Right ventricle myocardium inferior (tissue), 1 donor: ENCODE data around the gene DDC. TPM values are rescaled to one million over a fixed set of nuclear protein-coding genes. Genes with fewer than 3 reads are reported as not detected.
"Not testable (repeated sequence)": the region's sequence is repeated elsewhere in the genome, so short reads cannot be mapped to it uniquely, and the experiment has no call there.

Experiments
- ATAC-seq: fragments of 200-7000 bp; cut with Tn5 transposase; one replicate; pipeline ENCODE4 v1.9.1; 2020; ENCODE audit warnings: mild to moderate bottlenecking, moderate library complexity
- DNase-seq: peaks from one replicate; pipeline ENCODE4 v3.0.0; 2021; ENCODE audit errors: missing footprints
- intact Hi-C: fragments of 100-400 bp; cut with DNase I; formaldehyde crosslinking; loops from one replicate; pipeline ENCODE4 v1.11.0; 2022
- total RNA-seq: library from RNA; stranded (reverse); fragmentation: NEBNext Ultra II Directional; extraction: Animal tissue kit (Norgen Biotek cat#: 25700); gene quantifications from one replicate; pipeline ENCODE4 v1.2.1, GENCODE V29; 2021
- donor health status: DM: no; HTN: yes; CAD: no; lungs with severe emphysema.

The DDC gene
- total RNA-seq, 1 donor from 2014 or later: not detected

DNA sequence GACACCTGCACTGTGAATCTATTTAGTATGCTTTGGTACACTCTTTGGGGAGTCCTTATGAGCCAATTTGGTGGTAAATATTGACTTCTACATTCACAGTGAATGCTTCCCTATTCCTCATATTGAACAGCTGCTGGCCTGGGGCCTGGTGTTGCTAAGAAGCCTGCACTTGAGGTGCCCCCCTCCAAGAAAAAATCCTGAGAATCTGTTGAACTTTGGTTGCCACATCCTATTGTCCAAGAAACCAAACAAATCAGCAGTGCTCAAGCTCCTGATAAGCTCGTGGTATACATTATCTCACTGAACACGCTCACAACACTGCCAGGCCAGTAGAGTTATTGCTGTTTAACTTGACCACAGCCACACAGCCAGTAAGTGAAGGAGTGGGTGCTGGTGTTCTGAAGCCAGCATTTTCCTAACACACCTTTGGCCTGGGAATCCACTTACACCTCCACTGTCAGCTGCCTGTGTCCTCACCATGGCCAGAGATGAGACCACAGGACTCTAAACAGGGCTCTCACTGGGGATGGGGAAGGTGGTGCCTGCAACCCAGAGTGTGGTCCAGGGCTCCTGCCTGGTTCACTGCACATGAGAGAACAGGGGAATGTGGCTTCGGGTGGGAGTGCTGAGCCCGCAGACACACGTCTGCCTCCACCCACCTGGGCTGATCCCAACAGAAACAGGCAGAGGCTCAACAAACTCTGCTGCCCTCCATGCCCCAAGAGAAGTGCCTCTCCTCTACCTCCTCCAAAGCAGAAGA, 6.7 kb downstream of the DDC start:
- ATAC-seq (no peak), DNase-seq (no peak)
- intact Hi-C loops: no loop called here

DNA sequence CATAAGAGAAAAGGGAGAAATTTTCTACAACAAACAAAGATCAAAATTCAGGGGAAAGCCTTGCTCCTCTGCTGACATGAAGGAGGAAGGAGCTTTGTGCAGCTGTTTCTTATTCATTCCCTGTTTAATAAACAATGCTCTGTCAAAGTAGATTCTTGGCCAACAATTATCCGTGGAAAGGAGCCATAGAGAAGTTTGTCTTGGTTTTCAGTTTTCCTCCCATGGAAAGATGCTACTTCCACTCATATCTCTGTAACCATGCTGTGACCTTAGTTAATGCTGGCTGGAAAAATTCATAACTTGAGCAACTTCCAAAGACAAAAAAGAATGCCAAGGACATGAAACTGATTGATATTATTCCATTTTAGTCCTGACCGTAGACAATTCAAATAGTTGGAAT, 8.1 kb downstream of the DDC start:
- ATAC-seq (no peak), DNase-seq (no peak)

DNA sequence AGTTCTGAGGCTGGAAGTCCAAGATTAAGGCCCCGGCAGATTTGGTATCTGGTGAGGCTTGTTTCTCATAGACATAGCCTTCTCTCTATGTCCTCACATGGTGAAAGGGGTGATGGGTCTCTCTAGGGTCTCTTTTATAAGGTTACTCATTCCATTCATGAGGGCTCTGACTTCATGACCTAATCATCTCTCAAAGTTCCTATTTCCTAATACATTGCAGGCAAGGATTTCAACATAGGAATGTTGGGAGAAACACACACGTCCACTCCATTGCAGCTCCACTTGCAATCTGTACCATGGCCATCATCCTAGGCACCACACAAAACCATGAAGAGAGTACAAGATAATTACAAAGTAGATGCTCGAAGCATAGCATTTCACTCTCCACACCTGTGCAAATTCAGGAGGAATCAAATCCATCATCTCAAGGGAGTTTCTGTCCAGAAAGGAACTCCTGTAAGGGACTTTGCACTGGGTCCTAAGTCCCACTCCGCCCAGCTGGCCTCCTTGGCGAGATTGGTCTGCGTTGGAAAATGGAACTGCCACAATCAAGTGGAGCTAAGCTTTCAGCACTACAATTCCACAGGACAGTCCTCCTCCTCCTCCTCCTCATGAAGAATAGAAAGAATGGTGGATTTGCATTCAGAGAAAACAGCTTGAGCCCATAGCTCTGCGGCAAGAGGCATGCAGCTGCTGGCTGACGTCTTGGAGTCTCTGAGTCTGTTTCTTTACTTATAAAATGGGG, 8.8 kb downstream of the DDC start:
- ATAC-seq (peak; percentile 65), DNase-seq (no peak)
- intact Hi-C loops: no loop called here

More for the DNA sequence above, 8.1 kb downstream of the DDC start:
- intact Hi-C loops: no loop called here

DNA sequence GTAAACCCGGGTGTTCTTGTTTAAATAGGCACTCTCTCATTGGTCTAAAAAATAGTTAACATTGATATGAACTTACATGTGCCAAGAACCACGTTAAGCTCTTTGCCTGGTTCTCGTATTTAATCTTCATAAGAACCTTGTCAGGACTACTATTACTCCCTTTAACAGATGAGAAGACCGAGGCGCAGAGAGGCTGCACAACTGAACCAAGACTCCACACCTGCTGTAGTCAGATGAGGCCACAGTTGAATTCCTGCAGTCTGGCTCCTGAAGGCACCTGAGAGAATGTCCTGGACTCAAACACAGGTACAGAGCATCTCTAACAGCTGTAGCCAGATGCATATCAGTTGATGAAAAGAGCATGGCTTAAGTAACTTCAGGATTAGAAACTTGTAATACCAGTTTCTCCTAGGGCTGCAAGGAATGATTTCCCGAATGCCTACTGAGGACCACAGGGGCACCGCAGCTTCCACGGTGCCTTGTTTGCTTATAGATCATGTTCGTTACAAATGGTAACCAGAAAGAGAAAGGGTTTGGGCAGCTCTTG, 9.5 kb downstream of the DDC start:
- intact Hi-C loops: no loop called here
- DNase-seq (no peak), ATAC-seq (no peak)

DNA sequence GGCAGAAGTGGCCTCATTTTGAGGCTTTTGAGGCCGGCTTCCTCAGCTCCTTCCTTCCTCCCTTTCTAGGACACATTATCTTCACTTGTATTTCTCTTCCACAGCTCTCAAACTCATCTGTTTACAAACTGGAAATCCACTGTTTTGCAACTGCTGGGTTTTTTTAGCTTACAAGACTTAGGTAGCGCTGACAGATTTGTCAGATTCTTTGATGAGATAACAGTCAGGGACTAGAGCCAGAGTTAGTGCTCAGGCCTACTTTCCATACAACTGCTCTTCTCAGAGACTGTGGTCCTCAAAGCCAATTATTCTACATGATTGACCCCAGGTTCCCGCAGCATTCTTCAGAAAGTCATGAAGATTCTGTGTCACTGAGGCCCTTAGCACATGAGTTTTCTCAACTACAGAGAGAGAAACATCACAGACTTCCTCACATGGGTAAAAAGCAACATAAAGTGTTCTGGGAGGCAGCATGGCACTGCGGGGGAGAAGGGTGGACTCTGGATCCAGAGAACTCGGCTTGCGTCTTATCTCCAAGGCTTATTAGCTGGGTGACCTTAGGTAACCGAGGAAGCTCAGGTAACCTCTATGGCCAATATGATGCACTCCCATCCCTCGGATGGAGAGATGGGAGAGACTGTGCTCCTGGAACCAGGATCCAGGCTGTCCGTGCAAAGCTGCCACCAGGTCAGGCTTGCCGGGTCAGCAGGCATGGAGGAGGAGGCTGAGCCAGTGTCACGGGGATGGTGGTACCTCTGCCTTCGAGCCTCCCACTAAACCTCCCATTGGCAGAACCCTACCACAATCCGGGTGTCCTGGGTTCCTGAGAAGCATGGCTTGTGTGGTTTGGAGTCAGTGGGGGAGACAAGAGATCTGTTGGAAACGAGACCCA, 10.5 kb downstream of the DDC start:
- ATAC-seq: no peak
- DNase-seq: no peak
- intact Hi-C loops: no loop called here

DNA sequence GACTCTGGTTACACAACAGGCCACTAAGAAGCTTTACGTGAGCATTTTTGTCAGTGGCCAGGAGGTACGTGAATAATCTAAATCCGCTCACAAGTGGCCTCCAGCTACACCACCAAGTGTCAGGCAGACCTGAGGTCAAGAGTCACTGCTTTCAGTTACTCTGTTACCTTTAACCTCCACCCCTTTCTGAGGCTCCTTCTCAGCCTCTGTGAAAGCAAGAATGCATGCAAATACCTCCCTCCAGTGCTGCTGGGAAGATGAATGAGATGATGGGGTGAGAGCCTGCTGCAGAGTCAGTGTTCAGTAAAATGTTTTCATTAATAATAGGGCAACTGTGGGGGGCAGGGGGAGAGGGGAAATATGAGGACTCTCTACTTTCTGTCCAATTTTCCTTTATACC, 11.2 kb downstream of the DDC start:
- intact Hi-C loops: no loop called here
- no peak for ATAC-seq
- DNase-seq: no peak

DNA sequence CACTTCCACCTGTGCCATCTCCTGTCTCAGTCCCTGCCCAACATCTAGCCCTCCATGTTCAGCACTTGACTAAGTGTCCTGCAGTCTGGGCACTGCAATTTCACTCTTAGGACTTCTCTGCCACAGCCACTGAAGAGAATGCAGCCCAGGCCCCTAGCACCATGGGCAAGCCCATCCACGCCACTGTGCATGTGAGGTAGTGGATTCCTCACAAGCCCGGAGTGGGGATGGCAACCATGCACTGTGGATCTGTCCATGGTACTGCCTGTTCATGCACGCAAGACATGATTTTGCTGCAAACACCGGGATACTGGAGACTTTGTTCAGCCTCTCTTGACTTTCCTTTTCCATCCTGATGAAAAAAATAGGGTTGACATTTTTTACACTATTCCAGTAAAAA, 12.3 kb downstream of the DDC start:
- DNase-seq (no peak), ATAC-seq (no peak)
- intact Hi-C loops: no loop called here

DNA sequence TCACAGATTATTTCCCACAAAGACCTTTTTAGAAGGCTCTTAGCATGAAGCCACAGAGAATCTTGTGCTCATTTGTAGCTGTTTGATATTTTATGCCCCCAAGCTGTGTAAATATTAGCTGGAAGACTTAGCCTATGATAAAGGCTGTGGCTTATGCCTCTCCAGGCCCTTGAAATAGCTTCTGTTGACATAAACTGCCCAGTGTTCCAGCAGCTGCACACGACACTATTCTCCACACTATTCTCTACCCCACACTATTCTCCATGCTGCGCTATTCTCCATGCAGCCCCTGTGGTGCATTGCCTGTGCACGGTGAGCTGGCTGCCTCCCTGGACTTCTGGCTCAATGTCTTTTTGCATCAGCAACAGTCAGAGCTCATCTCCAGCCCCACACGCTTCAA, 13.1 kb downstream of the DDC start:
- DNase-seq (no peak), ATAC-seq (no peak)
- intact Hi-C loops: no loop called here

DNA sequence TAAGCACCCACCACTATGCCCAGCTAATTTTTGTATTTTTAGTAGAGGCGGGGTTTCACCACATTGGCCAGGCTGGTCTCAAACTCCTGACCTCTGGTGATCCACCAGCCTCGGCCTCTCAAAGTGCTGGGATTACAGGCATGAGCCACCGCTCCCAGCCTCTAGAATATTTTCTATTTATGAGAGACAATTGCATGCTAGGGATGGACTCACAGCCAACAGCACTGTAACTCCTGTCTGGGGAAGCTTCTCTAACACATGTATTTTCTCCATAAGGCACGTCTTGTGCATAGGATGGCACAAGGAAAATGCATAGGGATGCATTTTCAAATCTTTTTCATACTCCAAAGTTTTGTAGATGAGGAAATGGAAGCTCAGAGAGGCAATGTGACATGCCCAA, 19.6 kb downstream of the DDC start:
- not testable (repeated sequence) for DNase-seq, ATAC-seq

DNA sequence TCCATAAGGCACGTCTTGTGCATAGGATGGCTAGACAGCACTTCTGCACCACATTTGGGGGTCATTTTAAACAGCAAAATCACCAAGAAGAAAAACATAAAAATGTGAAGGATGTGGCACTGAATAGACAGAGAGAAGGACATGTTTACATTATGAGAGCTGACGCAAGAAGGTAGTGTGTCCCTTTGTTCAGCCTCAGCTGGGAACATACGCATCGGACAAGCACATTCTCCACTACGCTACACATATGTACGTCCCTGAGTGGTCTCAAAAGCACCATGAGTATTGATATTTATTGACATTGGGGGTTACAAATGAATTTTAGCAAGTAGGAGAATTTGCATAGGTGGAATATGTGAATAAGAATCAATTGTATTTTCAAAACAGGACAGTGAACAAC, 20.2 kb downstream of the DDC start:
- DNase-seq (no peak), ATAC-seq (no peak)
- intact Hi-C loops: no loop called here

More for the DNA sequence above, 19.6 kb downstream of the DDC start:
- intact Hi-C loops: not testable (repeated sequence)

DNA sequence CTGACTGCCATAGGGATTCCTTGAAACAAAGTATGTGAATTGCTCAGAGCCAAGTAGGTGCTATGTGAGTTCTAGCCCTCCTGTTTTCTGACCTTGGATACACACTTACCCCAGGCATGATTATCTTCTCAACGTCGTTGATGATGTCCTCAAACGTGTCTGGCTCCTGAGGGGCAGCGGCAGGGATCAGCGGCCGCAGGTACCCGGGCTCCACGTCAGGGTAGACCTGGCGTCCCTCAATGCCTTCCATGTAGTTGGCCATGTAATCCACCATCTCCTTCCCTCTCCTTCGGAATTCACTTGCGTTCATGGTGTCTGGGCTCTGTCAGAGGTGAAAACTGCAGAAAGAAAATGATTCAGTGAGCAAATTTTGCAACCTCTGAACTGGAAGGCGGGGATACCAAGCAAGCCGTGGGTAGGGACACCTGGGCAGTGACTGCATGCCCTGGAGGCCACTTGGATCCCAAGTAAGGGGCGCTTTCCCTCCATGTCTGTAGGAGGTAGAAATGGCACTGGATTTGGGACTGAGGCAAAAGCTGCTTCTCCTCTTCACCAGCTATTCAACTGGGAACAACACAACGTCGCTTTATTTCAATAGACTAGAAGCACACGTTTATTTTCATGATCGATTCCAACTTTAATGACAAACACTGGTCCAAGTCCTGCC, 21.3 kb downstream of the DDC start:
- intact Hi-C loops: no loop called here
- DNase-seq (no peak), ATAC-seq (no peak)

DNA sequence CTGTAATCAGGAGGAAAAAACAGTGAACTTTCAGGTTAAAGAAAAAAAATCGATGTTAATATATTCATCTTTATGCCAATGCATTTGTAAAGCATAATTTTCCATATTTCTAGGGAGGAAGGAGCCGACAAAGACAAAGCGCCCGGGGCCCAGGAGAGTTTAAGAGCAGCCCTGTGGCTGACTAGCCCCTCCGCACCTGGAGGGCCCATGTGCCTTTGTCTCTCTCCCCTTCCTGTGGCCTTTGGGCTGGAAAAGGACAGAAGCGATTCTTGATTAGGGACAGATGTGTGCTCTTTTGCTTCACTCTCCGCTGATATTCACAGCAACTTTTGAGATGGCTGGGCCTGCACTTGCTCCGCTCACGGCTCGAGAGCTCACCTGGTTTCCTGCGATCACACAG, 23.1 kb downstream of the DDC start:
- no peak for DNase-seq
- intact Hi-C loops: no loop called here
- no peak for ATAC-seq

DNA sequence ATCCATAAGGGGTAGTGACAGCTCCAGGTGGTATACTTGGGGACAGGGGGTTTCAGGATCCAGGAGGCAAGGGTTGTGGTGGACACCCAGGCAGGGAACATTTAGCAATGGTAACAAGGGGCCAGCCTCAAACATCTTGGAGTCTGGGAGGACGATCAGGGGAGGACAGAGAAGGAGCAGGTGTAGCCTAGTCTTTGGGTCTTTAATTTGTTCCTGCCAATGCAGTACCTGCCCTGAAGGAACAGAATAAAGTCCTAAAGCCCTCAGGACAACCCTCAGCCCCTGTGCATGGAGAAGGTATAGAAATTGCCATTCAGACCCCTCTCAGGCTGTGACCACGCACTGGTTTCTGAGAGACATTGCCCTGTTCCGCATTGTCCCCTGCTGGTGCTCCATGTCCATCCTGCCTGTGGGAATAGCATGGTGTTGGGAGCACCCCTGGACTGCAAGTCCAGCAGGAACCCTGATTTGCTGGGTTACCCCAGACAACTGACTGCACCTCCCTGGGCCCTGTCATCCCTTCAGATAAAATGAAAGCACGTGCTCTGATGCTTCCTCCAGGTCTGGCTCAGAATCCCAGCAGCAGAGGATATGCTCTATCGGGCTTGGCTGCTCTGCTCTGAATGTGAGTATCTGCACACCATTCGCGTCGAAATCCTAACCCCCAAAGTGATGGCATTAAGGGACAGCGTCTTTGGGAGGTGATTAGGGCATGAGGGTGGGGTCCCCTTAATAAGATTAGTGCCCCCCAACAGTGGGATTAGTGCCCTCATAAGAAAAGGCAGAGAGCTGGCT, 24.2 kb downstream of the DDC start:
- intact Hi-C loops: no loop called here
- no peak for ATAC-seq
- DNase-seq: no peak

DNA sequence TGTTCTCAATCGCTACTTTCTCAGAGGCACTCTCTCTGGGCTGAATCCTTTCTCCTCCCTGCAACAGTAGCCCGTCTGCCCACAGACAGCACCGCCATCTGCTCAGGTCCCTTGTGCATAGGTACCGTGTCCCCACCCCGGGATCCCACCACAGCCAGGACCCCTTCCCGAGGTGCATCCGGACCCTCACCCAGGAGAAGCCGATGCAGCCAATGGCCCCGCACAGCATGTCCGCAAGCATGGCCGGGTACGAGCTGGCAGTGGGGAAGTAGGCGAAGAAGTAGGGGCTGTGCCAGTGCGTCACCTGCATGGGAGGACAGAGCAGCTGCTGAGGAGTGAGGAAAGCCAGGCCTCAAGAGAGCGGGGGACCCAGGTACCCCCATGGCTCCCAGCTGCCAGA, 25.5 kb downstream of the DDC start:
- ATAC-seq (no peak), DNase-seq (no peak)

DNA sequence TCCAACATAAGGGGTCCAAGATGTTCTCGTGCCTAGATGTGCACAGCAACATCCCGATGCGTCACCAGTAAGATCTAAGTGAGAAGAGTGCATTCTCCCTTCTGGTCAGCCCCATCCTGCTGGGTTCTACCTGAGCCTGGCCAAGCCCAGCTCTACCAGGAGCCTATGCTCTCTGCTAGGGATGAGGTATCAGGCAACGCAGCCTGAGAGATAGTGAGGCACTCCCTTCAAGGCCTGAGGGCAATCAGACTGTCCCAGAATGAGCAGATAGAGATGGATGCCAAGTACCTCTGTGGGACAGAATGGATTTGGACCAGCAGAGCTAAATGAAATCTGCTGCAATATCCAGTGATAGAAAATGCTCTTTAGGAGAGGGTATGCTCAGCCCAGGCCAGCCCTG, 26.7 kb downstream of the DDC start:
- intact Hi-C loops: no loop called here
- DNase-seq (no peak), ATAC-seq (no peak)

More for the DNA sequence above, 25.5 kb downstream of the DDC start:
- intact Hi-C loops: no loop called here

DNA sequence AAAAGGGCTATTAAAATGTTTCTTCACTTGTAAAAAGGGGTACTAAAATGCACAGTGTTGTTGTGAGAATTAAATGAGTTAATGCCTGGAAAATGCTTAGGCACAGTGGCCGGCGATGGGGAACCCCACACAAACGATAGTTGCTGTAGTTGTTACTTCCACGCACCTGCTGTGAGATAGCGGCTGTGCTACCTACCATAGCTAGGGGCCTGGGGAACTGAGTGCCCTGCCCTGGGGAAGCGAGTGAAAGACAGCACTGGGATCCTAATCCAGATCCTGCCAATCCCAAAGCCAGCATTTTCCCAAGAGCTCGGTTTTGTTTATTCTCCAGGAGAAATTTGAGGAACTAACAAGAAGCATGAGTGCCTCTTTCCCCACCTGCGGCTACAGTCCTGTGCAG, 27.8 kb downstream of the DDC start:
- intact Hi-C loops: no loop called here
- DNase-seq (no peak), ATAC-seq (no peak)

DNA sequence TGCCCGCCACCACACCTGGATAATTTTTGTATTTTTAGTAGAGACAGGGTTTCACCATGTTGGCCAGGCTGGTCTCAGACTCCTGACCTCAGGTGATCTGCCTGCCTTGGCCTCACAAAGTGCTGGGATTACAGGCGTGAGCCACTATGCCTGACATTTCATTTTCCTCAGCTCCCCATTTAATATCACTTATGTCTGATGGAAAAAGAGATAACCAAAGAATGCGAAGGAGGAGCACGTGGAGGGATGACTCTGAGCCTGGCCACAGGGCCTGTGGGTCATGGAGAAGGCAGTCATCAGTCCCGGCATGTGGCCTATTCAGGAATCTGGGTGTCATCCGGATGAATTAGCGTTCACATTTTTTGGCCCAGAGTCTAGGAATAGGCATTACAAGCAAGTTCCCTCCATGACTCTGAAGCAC, 29.9 kb downstream of the DDC start:
- intact Hi-C loops, DNase-seq, ATAC-seq: not testable (repeated sequence)
